Activated gamma-delta T cell (primary cell): ENCODE data around the gene AUTS2.
"Not testable (repeated sequence)": the region's sequence is repeated elsewhere in the genome, so short reads cannot be mapped to it uniquely, and the experiment has no call there.

Experiments
- DNase-seq: peaks from one replicate; lab custom pipeline; 2025; lab: John Stamatoyannopoulos, UW

The AUTS2 gene

GRCh38 chr7:70630818-70631457 is 1032.7 kb downstream of the AUTS2 start:
- no peak for DNase-seq

- no peak for DNase-seq
Measured at GRCh38 chr7:70631718-70632117, 1033.4 kb downstream of the AUTS2 start.

GRCh38 chr7:70632400-70632799 is 1034.1 kb downstream of the AUTS2 start:
- no peak for DNase-seq

GRCh38 chr7:70634071-70634470 is 1035.8 kb downstream of the AUTS2 start:
- DNase-seq, result no peak

GRCh38 chr7:70634610-70635068 is 1036.4 kb downstream of the AUTS2 start:
- DNase-seq, result no peak

GRCh38 chr7:70635633-70636032 is 1037.4 kb downstream of the AUTS2 start:
- no peak for DNase-seq

- no peak for DNase-seq
Measured at GRCh38 chr7:70636169-70636568, 1037.9 kb downstream of the AUTS2 start.

DNA sequence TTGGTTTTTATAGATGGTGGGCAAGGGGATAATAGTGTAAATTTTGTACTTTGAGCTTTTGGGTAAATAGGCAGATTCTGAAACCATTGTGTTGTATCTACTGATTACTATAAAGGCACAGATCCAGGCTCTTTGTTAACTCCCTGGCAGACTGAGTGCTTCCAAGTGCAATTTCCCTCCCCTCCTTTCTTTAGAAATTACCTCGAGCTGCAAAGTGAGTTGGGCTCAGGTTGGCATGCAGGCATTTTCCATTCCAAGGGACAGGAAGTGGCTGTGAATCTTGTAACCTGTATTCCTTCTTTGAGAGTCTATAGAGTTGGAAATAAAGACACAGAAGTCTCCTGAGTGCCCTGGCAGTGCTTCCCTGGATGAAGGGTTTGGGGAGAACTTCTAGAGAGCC is 1039.5 kb downstream of the AUTS2 start:
- no peak for DNase-seq

DNA sequence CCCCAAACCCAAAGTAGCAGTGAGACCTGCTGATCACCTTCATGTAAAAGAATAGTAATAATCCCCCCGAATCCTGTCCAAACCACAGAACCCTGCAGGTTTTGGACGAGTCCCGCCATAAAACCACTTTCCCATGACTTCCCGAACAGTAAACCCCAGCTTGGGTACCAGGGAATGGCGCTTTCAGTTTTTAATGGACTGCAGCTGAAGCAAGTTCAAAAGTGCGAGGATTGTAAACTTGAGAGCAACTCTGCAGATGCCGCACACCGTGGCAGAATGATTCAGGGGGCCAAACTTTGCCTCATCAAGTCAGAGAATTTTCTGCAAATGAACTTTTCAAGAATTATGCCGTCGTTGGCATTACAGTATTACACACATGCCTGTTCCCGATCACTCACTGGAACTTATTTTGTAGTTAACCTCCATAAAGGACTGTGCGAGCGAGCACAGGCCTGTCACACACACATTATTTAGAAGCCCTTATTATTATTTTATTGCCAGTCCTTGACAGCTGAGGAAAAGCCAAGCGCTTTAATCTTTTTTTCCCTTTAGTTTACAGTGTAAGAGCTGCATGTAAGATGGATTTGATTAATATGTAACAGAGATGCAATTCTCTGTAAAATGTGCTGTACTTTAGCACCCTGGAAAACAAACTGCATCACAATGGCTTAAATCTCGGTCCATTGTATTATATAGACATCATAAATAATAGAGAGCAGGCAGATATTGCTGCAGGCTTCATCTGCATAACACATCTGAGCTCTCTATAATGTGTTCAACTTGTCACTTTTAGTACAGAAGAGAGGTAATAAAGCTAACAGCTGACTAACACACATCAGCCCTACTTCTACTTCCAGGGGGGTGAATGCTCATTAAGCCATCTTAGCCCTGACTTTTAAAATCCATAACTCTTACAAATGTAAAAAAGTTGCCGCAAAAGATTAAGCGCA is 1040.2 kb downstream of the AUTS2 start:
- no peak for DNase-seq

DNA sequence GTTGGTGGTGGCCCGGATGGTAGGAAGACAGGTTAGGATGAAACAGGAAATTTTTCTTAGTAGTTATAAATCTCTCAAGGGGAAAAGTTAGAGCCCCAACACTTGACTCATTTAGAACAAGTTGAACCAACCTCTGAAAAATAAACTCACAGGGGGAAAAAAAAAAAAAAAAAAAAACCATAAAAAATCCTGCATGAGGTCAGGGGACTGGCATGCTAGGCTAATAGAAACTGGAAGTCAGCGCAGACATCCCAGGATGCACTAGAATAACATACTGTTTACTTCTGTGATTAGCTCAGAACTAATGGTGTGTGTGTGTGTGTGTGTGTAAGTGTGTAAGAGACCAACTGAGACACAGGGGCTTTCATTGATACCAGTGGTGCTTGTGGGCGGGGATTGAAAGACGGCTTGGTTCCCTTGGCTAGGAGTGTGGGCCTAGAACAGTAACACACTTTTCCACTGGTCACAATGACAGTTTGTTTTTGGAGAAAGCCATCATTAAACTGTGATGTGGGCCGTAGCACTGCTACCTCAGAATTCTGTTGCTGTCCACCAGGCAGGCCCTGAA is 1042.1 kb downstream of the AUTS2 start:
- no peak for DNase-seq

GRCh38 chr7:70641882-70642281 is 1043.6 kb downstream of the AUTS2 start:
- no peak for DNase-seq

- no peak for DNase-seq
Measured at GRCh38 chr7:70645279-70645678, 1047.0 kb downstream of the AUTS2 start.

DNA sequence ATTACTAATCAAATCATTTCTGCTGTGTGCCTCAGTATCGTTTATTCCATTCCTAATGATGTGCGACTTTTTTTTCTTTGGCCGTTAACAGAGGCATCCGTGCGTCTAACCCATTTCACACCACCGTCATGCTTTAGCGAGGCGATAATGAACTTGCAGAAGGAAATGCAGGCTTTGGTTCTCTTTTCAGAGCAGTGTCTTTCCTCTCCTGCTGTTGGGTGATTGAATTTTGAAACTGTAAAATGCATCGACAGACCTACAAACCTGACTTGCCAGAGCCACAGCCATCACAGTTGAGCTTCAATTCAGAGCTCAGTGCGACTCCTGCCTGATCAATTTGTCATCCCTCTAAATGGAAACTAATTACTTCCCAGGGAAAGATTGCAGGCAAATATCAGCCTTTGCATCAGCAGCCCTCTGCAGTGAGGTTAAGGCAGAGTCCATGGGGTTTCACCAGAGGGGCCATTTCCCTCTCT is 1047.6 kb downstream of the AUTS2 start:
- DNase-seq, result no peak

DNA sequence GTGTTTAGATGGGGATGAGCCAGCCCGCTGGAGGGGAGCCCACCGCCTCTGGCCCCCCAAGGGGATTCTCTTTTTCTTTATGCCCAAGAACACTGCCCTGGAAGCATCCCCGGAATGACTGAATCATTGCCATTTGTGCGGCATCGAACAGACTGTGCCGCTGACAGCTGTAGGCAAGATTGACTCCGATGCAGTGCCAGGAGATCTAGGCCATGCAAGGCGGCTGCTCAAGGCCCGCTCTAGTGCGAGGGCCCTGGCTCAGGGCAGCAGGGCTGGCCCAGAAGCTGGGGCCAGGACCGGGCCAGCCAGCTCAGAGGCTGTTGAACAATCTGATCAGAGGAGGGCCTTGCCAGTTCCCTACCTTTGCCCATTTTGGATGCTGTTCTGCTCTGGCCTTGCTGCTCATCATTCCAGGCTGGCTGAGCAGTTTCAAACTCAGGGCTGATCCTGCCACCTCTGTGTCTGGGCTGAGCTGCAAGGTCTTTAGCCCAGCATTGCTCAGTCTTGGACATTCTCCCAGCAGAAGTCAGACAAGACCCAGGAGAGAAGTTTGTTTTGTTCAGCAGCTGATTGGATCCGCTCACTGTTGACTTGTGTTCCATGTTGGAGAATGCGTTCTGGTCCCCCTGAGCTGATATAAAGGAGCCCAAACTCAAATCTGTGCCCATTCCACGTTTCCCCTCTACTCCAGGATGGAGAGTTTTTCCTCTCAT is 1048.4 kb downstream of the AUTS2 start:
- no peak for DNase-seq

GRCh38 chr7:70647801-70648498 is 1049.7 kb downstream of the AUTS2 start:
- DNase-seq, result no peak

GRCh38 chr7:70648499-70648861 is 1050.2 kb downstream of the AUTS2 start:
- DNase-seq, result not testable (repeated sequence)

GRCh38 chr7:70649323-70649722 is 1051.0 kb downstream of the AUTS2 start:
- DNase-seq, result no peak

DNA sequence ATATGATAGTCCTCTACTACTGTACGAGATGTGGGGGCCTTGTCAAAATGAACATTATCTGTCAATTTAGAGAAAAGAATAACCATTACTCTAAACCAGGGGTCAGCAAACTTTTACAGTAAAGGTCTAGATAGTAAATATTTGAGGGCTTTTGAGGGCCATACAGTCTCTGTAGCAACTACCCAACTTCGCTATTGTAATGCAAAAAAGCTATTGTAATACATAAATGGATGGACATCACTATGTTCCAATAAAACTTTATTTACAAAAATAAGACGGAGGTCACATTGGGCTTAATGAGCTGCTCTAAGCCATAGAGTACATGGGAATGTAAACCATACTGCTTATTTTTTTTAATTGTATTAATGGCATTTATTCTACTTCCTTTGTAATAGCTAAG is 1055.9 kb downstream of the AUTS2 start:
- no peak for DNase-seq

DNA sequence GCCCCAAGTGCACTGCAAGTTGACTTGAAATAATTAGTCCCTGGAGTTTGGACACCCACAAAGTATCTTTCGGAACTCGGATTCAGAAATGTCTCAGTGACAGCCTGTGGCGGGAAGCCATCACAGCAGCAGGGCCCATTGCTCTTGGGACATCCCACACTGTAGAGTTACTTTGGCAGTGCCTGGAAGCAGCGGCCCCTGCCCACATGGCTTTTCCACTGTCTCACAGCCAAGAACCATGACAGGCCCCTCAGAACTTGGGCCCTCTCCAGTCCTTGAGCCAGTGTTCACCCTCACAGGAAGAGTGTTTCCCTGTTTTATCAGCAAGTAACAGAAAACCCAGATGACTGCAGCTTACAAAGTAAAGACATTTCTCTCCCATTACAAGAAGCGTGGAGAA is 1056.7 kb downstream of the AUTS2 start:
- DNase-seq, result no peak

DNA sequence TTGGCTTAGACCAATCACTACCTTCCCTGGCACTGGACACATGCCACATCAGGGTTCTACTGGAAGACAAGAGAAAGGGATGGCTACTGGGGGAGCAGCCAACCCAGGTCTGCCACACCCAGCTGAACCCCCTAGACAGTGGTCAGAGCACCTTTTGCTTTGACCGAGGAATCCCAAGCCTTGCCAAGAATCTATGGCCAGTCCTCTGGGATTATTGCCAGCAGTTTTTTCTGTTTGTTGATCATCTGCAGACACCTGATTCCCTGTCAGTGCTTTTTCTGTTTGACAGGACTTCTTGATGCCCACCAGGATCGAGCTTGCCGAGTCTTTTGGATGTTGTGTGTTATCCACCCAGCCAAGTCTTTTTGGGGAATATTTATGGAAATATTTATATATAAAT is 1057.4 kb downstream of the AUTS2 start:
- no peak for DNase-seq

GRCh38 chr7:70657571-70657970 is 1059.3 kb downstream of the AUTS2 start:
- no peak for DNase-seq
